ENCODE measurements around the gene TMEM54. TPM values are rescaled to one million over a fixed set of nuclear protein-coding genes. Genes with fewer than 3 reads are reported as not detected.

TMEM54 gene
- total RNA-seq, 2 donors from 2014 or later, result 1.4 to 2.0 TPM

DNA sequence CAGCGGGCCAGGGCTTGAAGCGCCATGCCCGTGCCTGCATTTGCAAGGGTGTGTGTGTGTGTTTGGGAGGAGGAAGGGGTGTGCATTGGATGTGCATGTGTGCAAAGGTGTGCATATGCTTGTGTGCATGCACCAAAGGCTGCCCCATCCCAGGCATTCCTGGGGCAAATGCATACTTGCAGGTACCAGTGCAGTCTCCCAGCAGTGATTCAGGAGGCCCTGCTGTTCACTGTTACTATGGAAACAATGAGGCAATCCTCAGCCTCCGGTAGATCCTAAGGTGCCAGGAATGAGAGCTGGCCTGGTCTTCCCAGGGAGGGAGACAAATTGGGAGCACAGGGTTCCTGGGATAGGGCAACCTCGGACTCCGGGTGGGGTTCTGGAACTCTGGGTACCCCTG is 23.0 kb downstream of the TMEM54 start:
- Mint-ChIP-seq H3K9me3 (no peaks in the 10 kb centered on the region), H3K36me3 (ENCODE audit: insufficient read depth in 2 of 2) (no peaks in the 10 kb centered on the region), H3K27ac (no peak overlapping the region), H3K4me1 (ENCODE audit: low read depth) (peaks cover 5% of the 10 kb centered on the region), H3K27me3 (ENCODE audit: low read depth) (peaks cover 34% of the 10 kb centered on the region), H3K4me3 (no peak overlapping the region)
- no peak for DNase-seq
- no peak for ATAC-seq (replicated peaks in 1 of 2)

DNA sequence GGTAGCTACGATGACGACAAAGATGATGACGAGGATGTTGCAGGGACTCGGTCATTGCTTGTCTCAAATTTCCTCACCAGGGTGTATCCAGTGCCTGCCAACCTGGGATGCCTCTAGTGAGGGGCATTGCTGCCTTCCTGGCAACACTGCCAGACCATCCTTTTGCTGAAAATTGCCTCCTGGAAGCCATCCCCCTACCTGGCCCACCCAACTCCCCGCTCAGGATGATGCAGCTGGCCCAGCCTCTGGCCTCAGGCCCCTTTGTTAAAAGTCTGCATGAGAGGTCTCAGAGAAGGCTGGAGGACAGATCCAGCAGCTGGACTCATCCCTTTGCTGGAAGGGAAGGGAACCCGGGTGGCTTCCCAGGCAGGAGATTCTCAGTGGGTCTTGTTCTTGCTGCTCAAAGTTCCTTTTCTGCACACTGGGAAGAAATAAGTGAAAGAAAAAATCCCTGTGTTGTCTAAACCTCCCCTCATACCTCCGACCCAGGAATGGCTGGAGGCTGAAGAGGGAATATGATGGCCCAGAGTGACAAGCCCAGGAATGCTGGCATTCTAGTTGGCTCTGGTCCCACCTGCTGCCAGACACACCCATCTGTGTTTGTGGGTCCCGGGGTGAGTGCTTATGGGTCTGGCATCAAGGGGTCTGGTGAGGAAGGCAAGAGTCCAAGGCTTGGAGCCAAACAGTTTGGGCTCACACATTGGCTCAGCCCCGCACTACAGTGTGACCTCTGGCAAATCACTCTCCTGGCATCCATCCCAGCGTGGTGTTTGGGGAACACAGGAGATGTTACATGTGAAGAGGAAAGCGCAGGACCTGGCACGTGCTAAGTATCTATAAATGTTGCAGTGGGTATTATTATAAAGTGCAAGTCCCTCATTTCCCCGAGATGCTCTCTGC is 23.7 kb downstream of the TMEM54 start:
- Mint-ChIP-seq H3K27me3 (ENCODE audit: low read depth) (peaks cover 38% of the 10 kb centered on the region), H3K4me1 (ENCODE audit: low read depth) (peaks cover 5% of the 10 kb centered on the region), H3K36me3 (ENCODE audit: insufficient read depth in 2 of 2) (no peaks in the 10 kb centered on the region), H3K4me3 (no peak overlapping the region), H3K9me3 (no peaks in the 10 kb centered on the region), H3K27ac (no peak overlapping the region)
- ATAC-seq (replicated peaks in 1 of 2), result no peak
- DNase-seq, result no peak

DNA sequence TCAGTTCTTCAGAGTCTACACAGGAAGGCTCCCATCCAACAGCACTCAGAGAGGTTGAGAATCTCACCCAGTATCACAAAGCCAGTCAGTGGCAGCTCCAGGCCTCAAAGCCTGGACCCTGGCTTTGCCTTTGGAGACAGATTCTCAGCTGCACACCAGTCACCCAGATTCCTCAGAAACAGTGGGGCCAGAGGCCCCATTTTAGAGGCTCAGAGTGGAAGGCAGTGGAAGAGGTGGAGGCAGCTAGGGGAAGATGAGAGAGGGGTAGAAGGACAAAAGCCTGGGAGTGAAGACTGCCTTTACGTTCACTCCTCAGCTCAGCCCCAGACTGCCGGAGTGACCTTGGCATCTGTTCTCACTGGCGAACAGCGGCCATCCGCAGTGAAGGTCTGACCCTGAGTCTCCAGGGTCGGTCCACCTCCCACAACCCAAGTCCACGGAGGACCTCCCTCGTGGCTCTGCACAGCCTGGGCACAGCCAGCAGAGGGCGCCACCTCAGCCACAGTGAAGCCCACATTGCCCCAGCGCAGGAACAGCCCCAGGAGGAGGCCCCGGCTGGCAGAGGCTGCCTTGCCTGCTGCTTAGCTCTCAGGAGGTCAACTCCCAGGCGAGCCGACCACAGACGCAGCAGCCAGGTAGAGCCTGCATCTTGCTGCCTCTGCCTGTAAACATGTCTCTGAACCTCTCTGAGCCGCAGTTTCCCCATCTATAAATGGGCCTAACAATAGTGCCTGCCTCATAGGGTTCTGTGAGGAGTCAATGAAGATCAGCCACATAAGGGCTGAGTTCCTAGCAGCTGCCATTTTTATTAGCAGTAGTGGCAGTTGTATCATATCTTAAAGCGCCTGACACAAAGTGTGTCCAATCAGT is 24.6 kb downstream of the TMEM54 start:
- Mint-ChIP-seq H3K36me3 (ENCODE audit: insufficient read depth in 2 of 2) (no peaks in the 10 kb centered on the region), H3K9me3 (no peaks in the 10 kb centered on the region), H3K27me3 (ENCODE audit: low read depth) (peaks cover 43% of the 10 kb centered on the region), H3K27ac (no peak overlapping the region), H3K4me3 (no peak overlapping the region), H3K4me1 (ENCODE audit: low read depth) (peaks cover 5% of the 10 kb centered on the region)
- peak; percentile 74 to 83 for DNase-seq
- ATAC-seq (replicated peaks in 1 of 2), result peak; percentile 88 to 89

DNA sequence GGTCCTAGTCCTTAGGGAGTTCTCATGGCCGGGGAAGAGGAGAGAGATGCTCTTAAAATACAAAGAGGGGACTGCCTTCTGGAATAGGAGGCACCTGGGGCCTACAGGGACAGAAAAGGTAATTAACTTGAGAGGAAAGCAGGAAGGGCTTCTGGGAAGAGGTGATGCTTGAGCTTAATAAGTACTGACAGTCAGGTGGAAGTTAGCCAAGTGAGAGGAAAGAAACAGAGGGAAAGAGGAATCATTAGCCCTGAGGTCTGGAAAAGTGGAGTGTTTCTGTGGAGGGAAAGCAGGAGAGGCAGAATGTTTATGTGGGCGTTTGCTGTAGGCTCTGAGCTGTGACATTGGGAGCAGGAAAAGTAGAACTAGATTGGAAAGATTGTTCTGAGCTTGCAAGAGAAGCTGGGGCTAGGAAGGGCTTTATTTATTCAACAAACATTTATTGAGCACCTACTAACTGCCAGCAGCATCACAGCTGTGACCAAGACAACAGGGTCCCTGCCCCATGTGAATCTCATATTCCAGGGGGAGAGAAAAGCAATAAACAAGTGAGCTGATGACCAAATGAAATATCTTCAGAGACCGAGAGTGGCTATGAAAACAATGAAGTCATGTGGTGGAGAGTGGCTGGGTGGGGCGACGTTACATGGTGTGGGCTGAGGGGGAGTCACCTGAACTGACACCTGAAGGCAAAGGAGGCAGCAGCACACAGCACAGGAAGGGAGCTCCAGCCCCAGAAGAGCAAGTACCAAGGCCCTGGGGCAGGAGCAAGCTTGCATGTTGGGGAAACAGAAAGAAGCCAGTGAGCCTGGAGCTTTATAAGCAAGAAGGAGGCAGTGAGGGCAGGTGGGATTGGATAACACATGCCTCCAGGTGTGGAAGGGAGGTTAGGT is 26.1 kb downstream of the TMEM54 start:
- peaks cover 40% of the 10 kb centered on the region for H3K27me3 Mint-ChIP-seq (ENCODE audit: low read depth)
- no peak for DNase-seq
- H3K9me3 Mint-ChIP-seq, result no peaks in the 10 kb centered on the region
- H3K36me3 Mint-ChIP-seq (ENCODE audit: insufficient read depth in 2 of 2), result no peaks in the 10 kb centered on the region
- no peak overlapping the region for H3K4me3 Mint-ChIP-seq
- H3K27ac Mint-ChIP-seq, result no peak overlapping the region
- peaks cover 5% of the 10 kb centered on the region for H3K4me1 Mint-ChIP-seq (ENCODE audit: low read depth)
- ATAC-seq (replicated peaks in 1 of 2), result no peak

DNA sequence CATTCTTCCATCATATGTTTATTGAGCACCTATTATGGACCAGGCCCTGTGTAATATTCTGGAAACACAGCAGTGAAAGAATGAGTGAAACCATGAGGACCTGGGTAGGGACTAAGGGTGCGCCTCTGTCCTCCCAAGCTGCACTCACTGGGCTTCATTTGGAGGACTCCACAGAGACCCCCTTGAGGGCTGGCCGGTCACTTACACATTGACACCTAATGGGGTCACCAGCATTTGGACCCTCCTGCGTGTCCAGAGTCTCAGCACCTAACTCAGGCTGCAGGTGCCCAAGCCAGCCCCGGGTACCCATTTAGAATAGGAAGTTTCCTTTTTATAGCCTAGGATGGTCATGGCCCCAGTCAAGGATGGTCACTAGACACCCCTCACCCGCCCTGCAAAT is 27.7 kb downstream of the TMEM54 start:
- DNase-seq, result no peak
- Mint-ChIP-seq H3K27me3 (ENCODE audit: low read depth) (peaks cover 53% of the 10 kb centered on the region), H3K4me3 (no peak overlapping the region), H3K36me3 (ENCODE audit: insufficient read depth in 2 of 2) (peaks cover 0 to 1% of the 10 kb centered on the region in 2 donors), H3K9me3 (no peaks in the 10 kb centered on the region), H3K4me1 (ENCODE audit: low read depth) (peaks cover 5% of the 10 kb centered on the region), H3K27ac (no peak overlapping the region)
- ATAC-seq (replicated peaks in 1 of 2), result no peak

DNA sequence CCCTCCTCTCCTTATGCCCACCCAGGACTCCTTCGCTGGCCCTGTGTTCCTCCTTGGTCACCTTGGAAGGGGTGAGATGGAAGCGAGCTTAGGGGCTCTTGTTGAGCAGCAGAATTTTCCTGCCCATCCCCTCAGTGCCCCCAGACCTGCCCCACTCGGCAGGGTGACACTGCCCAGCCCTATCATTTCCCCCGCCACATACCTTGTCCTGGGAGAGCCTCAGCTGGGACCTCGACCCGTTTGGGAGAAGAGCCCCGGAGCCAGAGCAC is 29.1 kb downstream of the TMEM54 start:
- ATAC-seq (replicated peaks in 1 of 2) (no peak), DNase-seq (no peak)
- no peak overlapping the region for H3K27ac Mint-ChIP-seq
- peaks cover 5% of the 10 kb centered on the region for H3K4me1 Mint-ChIP-seq (ENCODE audit: low read depth)
- peaks cover 0 to 1% of the 10 kb centered on the region in 2 donors for H3K36me3 Mint-ChIP-seq (ENCODE audit: insufficient read depth in 2 of 2)
- no peak overlapping the region for H3K4me3 Mint-ChIP-seq
- H3K9me3 Mint-ChIP-seq, result no peaks in the 10 kb centered on the region
- H3K27me3 Mint-ChIP-seq (ENCODE audit: low read depth), result peaks cover 53% of the 10 kb centered on the region

DNA sequence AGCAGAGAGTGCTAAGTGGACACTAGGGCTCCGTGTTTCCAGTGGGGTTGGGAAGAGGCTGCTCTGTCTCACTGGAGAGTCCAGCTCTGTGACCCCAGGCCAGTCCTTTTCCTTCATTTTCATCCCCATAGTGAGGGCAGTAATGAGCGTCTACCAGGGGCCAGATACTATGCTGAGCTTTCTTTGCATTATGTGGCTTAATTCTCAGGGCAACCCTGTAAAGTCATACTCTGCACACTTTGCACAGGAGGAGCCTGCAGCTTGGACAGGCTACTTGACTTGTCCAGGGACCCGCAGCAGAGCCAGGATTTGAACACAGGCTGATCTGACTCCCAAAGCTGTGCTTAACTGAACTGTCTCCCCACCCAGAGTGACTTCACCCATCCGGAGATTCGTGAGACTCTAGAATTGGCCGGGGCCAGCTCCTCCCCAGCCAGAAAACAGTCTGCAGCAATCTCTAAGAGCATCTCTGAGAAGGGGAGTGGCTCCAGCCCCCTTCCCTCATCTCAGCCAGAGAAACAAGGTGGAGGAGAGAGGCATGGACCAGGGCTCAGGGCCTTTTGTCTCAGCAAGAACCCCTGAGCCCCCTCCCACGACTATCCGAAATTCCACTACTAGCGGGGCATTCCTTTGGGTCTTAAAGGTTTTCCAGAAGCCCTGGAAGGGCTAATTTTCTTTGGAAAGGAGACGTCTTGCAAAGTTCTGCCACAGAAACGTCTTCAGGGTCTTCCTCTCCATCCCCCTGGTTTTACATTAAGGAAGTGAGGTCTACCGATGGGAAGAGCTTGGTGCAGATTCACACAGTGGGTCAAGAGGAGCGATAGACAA is 29.6 kb downstream of the TMEM54 start:
- DNase-seq (no peak), ATAC-seq (replicated peaks in 1 of 2) (no peak)
- peak overlapping the region; percentile 14 to 61 for H3K4me3 Mint-ChIP-seq
- H3K9me3 Mint-ChIP-seq, result no peaks in the 10 kb centered on the region
- H3K36me3 Mint-ChIP-seq (ENCODE audit: insufficient read depth in 2 of 2), result peaks cover 0 to 1% of the 10 kb centered on the region in 2 donors
- peaks cover 53% of the 10 kb centered on the region for H3K27me3 Mint-ChIP-seq (ENCODE audit: low read depth)
- no peak overlapping the region for H3K27ac Mint-ChIP-seq
- H3K4me1 Mint-ChIP-seq (ENCODE audit: low read depth), result peaks cover 5% of the 10 kb centered on the region

DNA sequence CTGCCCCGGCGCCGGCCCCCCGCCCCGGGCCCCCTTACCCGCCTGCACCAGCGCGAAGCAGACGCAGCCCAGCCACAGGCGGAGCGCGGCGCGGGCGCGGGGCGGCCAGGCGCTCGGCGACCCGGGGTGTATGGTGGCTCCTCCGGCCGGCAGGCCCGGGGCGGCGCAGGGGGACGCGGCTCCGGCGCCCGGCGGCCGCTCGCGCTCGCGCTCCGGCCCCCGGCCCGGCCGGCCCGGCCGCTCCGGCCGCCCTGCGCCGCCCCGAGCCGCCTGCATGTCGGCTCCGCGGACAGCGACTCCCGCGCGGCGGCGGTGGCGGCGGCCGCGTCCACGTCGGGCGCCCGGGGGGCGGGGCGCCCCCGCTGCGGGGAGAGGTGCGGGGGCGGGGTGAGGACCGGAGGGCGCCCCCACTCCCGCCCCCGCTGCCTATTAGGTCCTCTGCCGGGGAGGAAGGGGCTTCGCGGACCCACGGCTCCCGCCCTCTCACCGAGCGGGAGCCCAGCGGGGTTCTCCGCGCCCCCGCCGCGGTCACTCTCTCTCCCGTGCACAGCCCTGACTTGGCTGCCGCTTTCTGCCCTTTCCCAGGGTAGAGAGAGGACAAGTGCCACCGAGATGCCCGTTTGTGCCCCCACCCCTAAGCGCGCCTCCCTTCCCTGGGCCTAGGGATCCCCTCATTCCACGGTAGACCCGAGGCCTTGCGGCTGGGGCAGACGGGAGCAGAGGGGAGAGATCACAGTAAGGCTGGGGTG is 30.4 kb downstream of the TMEM54 start, which contains the start of gene FNDC5:
FNDC5 (minus strand) TSS at position 298 of the 749 bp plus-strand sequence.
- peaks cover 1% of the 10 kb centered on the region for H3K4me1 Mint-ChIP-seq (ENCODE audit: low read depth)
- no peak within 1 kb of the TSS for H3K27ac Mint-ChIP-seq
- no peaks in the 10 kb centered on the region for H3K9me3 Mint-ChIP-seq
- peaks cover 0 to 1% of the 10 kb centered on the region in 2 donors for H3K36me3 Mint-ChIP-seq (ENCODE audit: insufficient read depth in 2 of 2)
- peak; percentile 12 to 33 for ATAC-seq (replicated peaks in 1 of 2)
- DNase-seq, result no peak
- peaks cover 50% of the 10 kb centered on the region for H3K27me3 Mint-ChIP-seq (ENCODE audit: low read depth)
- H3K4me3 Mint-ChIP-seq, result peak within 1 kb of the TSS; percentile 40 to 74

DNA sequence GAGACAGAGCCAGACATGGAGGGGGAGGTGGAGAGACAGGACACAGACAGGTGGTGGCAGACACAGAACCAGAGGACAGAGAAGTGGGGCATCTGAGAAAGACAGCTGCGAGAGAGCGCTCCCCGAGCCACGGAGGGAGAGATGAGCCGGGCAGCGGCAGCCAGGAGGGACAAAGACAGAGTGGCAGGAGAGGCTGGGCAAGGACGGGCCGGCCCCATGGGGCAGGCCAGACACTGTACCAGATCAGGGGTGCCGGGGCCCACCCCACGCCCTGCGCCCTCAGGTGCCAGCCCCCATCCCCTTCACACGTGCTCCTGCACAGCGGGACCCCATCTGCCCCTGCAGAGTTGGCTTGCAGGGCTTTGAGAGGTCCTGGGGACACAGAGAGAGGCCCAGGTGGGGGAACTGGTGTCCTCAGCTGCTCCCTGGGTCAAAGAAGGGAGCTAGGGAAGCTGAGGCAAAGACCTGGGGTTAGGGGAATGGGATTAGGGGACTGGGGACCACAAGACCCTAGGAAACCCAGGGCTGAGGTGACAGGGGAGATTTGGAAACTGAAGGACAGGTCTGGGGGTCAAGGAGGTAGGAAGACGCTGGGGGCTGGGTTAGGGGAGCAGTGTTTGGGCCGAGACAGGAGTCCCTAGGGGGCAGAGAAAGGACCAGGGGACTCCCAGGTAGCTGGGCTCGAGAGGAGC is 31.1 kb downstream of the TMEM54 start:
- H3K4me1 Mint-ChIP-seq (ENCODE audit: low read depth), result no peaks in the 10 kb centered on the region
- ATAC-seq (replicated peaks in 1 of 2) (no peak), DNase-seq (no peak)

DNA sequence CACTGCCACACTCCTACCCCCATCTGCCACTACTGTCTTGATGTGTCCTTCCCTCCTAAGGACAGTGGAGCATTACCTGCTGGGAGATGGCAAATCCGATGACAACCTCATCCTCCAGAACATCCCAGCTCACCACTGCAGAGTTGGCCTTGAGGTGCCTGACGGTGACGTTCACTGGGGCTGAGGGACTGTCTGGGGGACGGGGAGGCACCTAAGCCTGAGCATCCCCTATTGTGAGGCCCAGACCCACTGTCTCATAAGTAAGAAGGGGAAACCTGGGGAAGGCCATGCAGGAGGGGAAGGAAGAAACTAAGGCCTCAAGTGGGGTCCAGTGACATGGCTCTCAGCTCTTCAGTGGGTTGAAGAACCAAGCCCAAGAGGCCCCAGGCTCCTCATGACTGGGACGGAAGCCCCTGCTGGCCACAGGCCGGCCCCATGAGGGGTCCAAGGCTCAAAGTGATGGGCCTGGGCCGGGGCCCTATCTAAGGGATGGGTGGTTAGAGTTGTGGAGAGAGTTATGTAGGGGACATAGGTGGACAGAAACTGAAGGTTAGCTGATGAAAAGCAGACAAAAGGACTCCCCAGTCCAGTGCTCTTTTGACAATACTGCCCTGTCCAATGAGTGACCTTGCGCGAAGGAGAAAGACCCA is 32.3 kb downstream of the TMEM54 start:
- H3K27me3 Mint-ChIP-seq (ENCODE audit: low read depth), result peaks cover 37% of the 10 kb centered on the region
- H3K4me1 Mint-ChIP-seq (ENCODE audit: low read depth), result no peaks in the 10 kb centered on the region
- no peak overlapping the region for H3K27ac Mint-ChIP-seq
- DNase-seq (no peak), ATAC-seq (replicated peaks in 1 of 2) (no peak)
- H3K36me3 Mint-ChIP-seq (ENCODE audit: insufficient read depth in 2 of 2), result peaks cover 0 to 1% of the 10 kb centered on the region in 2 donors
- H3K9me3 Mint-ChIP-seq, result no peaks in the 10 kb centered on the region
- no peak overlapping the region for H3K4me3 Mint-ChIP-seq

More for the DNA sequence above, 31.1 kb downstream of the TMEM54 start:
- peaks cover 0 to 1% of the 10 kb centered on the region in 2 donors for H3K36me3 Mint-ChIP-seq (ENCODE audit: insufficient read depth in 2 of 2)
- peak overlapping the region; percentile 40 to 74 for H3K4me3 Mint-ChIP-seq
- no peaks in the 10 kb centered on the region for H3K9me3 Mint-ChIP-seq
- no peak overlapping the region for H3K27ac Mint-ChIP-seq
- peaks cover 43% of the 10 kb centered on the region for H3K27me3 Mint-ChIP-seq (ENCODE audit: low read depth)

DNA sequence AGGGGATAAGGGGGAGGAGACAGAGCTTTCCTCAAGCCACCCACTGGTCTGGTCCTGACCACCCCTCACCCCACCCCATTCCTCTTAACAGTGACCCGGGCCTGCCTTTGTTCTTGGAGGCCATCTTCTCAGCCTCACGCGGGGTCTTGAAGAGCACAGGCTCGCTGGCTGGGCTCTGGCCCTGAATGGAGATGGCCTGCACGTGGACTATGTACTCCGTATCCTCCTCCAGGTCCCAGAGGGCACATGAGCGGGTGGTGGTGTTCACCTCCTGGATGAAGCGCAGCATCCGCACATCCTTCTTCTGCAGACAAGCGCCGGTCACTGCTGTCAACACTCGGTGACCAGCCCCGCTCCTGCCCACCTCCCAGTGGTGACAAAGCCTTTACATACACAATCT is 33.1 kb downstream of the TMEM54 start:
- H3K4me3 Mint-ChIP-seq, result no peak overlapping the region
- ATAC-seq (replicated peaks in 1 of 2) (no peak), DNase-seq (no peak)
- H3K27ac Mint-ChIP-seq, result no peak overlapping the region
- H3K9me3 Mint-ChIP-seq, result no peaks in the 10 kb centered on the region
- H3K36me3 Mint-ChIP-seq (ENCODE audit: insufficient read depth in 2 of 2), result peaks cover 0 to 1% of the 10 kb centered on the region in 2 donors
- peaks cover 37% of the 10 kb centered on the region for H3K27me3 Mint-ChIP-seq (ENCODE audit: low read depth)
- no peaks in the 10 kb centered on the region for H3K4me1 Mint-ChIP-seq (ENCODE audit: low read depth)

Data from activated T-cell treated with anti-CD3 and anti-CD28 coated beads, Interleukin-2, amount 50 U/mL, for 72 hours (primary cell).